Erythroblast (primary cell): ENCODE data around the gene GRAMD4.

Experiments
- DNase-seq, 2 experiments: peaks; one replicate each; lab custom pipeline; 2025; lab: John Stamatoyannopoulos, UW
- GATA1 ChIP-seq: IDR thresholded peaks from 2 replicates; pipeline ENCODE4 v1.6.1; 2011; ENCODE audit warnings: low read depth, mild to moderate bottlenecking, control low read depth, low read length, moderate library complexity
- POLR2A ChIP-seq: IDR thresholded peaks from 2 replicates; pipeline ENCODE4 v1.6.1; 2011; ENCODE audit warnings: mild to moderate bottlenecking, low read length

Gene GRAMD4

DNA sequence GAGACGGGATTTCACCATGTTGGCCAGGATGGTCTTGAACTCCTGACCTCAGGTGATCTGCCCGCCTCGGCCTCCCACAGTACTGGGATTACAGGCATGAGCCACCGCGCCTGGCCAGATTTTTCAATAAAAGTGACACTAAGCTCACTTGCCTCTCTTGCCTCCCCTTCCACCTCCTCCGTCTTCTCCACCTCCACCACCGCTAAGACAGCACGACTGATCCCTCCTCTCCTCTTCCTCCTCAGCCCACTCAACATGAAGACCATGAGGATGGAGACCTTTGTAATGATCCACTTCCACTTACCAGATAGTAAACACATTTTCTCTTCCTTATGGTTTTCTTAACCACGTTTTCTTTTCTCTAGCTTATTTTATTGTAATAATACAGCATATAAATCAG is 103.7 kb downstream of the GRAMD4 start:
- TF ChIP-seq POLR2A (no peak), GATA1 (no peak)
- DNase-seq = no peak

- DNase-seq = no peak
- no peak for TF ChIP-seq POLR2A
- TF ChIP-seq GATA1 = no peak
These were observed 104.9 kb downstream of the GRAMD4 start for GRCh38 chr22:46725096-46725495.

- no peak for DNase-seq
- TF ChIP-seq GATA1 (no peak), POLR2A (no peak)
These were observed 106.1 kb downstream of the GRAMD4 start for GRCh38 chr22:46726066-46726985.

DNA sequence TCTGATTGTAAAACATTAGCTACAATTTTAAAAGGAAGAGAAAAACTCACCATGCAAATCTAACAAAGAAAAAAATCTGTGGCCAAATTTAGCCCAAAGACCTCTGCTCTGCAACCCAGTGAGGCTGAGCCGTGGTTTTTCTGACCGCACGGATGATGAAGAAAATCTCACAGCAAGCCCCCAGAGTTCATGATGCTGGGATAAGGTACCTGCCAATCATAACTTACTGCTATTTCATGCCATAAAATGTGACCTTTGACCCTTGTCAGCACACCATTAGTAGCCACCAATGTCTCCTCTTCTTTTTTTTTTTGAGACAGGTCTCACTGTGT is 106.8 kb downstream of the GRAMD4 start:
- no peak for TF ChIP-seq POLR2A
- no peak for TF ChIP-seq GATA1
- DNase-seq = no peak

GRCh38 chr22:46727813-46728364 is 107.7 kb downstream of the GRAMD4 start:
- TF ChIP-seq POLR2A (no peak), GATA1 (no peak)
- DNase-seq = no peak

GRCh38 chr22:46728470-46728869 is 108.3 kb downstream of the GRAMD4 start:
- no peak for TF ChIP-seq GATA1
- no peak for TF ChIP-seq POLR2A
- DNase-seq = no peak
